BLaER1 treated with 17β-estradiol and CSF1 and Interleukin-3, amounts not matched to agents 10 nM and 100 nM (cell line): ENCODE results near the gene MUC20.
"Not testable (repeated sequence)": the region's sequence is repeated elsewhere in the genome, so short reads cannot be mapped to it uniquely, and the experiment has no call there.

Experiments used
- H3K27ac ChIP-seq, 11 experiments: shearing (Covaris generic); formaldehyde crosslinking; 2 replicates each; pipeline ENCODE4 v1.8.1; 2022
- H3K27me3 ChIP-seq, 11 experiments: shearing (Covaris generic); formaldehyde crosslinking; 2 replicates each; pipeline ENCODE4 v1.8.1; 2022
- H3K36me3 ChIP-seq, 11 experiments: shearing (Covaris generic); formaldehyde crosslinking; 2 replicates each; pipeline ENCODE4 v1.8.1; 2022
- H3K4me1 ChIP-seq, 10 experiments: shearing (Covaris generic); formaldehyde crosslinking; 2 replicates each; pipeline ENCODE4 v1.8.1; 2022
- H3K4me2 ChIP-seq, 11 experiments: shearing (Covaris generic); formaldehyde crosslinking; 2 replicates each; pipeline ENCODE4 v1.8.1; 2022
- H3K4me3 ChIP-seq, 10 experiments: shearing (Covaris generic); formaldehyde crosslinking; 2 replicates each; pipeline ENCODE4 v1.8.1; 2022
- H3K9ac ChIP-seq, 11 experiments: shearing (Covaris generic); formaldehyde crosslinking; 2 replicates each; pipeline ENCODE4 v1.8.1; 2022
- H3K9me3 ChIP-seq, 11 experiments: shearing (Covaris generic); formaldehyde crosslinking; replicated peaks in 1 of 11; 2 replicates each; pipeline ENCODE4 v1.8.1; 2022
- H4K20me1 ChIP-seq, 11 experiments: shearing (Covaris generic); formaldehyde crosslinking; 2 replicates each; pipeline ENCODE4 v1.8.1; 2022
- Cebpa-rat ChIP-seq, 11 experiments: shearing (Covaris generic); IDR thresholded peaks; 2 replicates each; pipeline ENCODE4 v1.8.1; 2022

Gene MUC20

DNA sequence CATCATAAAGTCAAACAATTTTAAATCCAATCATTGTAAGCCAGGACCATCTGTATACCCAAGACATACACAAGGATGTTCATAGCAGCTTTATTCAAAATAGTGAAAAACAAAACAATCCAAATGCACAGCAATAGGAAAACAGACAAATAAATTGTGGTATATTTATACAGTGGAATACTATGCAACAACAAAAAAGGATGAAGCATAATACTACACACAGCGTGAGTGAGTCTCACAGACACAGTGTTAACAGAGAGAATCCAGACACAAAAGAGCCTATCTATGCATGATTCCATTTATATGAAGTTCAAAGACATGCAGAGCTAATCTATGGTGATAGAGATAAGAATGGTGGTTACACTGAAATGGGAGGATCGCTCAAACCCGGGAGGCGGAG, 5.6 kb upstream of the MUC20 start:
- TF ChIP-seq Cebpa-rat (IDR thresholded peaks at IDR 0.05), result no peak
- Histone ChIP-seq H3K4me1 (no peaks in the 10 kb centered on the region), H4K20me1 (0 out of 22 replicates have a peak, but pooled peaks cover 0 to 5% (median 0%) of the 10 kb centered on the region in 11 experiments), H3K27ac (no peak overlapping the region), H3K4me2 (no peak overlapping the region), H3K36me3 (peaks cover 23 to 42% (median 37%) of the 10 kb centered on the region in 11 experiments), H3K4me3 (no peak overlapping the region), H3K27me3 (no peaks in the 10 kb centered on the region), H3K9me3 (peaks cover 13 to 35% (median 31%) of the 10 kb centered on the region in 11 experiments), H3K9ac (no peak overlapping the region)

DNA sequence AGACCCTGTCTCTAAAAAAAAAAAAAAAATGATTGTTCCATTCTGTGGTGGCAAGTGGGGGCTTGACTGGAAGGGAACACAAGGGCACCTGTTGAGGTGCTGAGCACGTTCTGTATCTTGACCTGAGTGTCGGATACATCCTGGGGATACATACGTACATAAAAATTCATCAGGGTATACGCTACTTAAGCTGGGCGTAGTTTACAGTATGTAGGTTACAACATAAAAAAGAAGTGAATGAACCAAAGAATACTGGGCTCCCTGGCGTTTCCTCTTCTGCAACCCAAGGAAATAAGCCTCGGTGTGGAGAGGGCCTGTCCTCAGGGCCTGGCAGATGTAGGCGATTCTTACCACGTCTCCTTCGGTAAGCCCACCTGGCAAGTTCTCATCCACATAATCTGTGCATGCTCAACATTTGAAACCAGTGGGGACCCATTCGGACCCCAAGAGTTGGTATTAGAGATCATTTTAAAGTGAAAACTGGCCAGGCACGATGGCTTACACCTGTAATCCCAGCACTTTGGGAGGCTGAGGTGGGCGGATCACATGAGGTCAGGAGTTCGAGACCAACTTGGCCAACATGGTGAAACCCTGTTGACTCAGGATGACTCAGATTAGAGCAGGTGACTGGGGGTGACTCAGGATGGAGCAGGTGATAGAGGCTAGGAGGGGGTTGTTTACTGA, 5.1 kb upstream of the MUC20 start:
- Histone ChIP-seq H3K4me2 (no peak overlapping the region), H3K9ac (no peak overlapping the region), H4K20me1 (0 out of 22 replicates have a peak, but pooled peaks cover 0 to 5% (median 0%) of the 10 kb centered on the region in 11 experiments), H3K4me1 (peaks cover 0 to 1% (median 0%) of the 10 kb centered on the region in 10 experiments; a peak in 3 of 20 replicates), H3K27ac (no peak overlapping the region), H3K4me3 (no peak overlapping the region), H3K36me3 (peaks cover 22 to 38% (median 32%) of the 10 kb centered on the region in 11 experiments), H3K9me3 (peaks cover 13 to 35% (median 31%) of the 10 kb centered on the region in 11 experiments), H3K27me3 (no peaks in the 10 kb centered on the region)
- TF ChIP-seq Cebpa-rat (IDR thresholded peaks at IDR 0.05), result no peak

DNA sequence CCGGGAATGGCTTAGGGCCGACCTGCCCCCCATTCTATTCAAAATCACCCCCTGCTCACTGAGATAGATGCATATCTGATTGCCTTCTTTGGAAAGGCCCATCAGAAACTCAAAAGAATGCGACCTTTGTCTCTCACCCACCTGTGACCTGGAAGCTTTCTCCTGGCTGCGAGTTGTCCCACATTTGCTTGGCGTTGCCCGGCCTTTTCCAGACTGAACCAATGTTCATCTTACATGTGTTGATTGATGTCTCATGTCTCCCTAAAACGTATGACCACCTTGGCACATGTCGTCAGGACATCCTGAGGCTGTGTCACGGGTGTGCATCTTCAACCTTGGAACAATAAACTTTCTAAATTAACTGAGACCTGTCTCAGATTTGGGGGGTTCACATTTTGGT, 3.4 kb upstream of the MUC20 start:
- Histone ChIP-seq H3K36me3 (peaks cover 16 to 22% (median 20%) of the 10 kb centered on the region in 11 experiments), H3K27me3 (no peaks in the 10 kb centered on the region), H3K27ac (no peak overlapping the region), H3K4me2 (no peak overlapping the region), H3K9me3 (peaks cover 13 to 35% (median 31%) of the 10 kb centered on the region in 11 experiments), H3K9ac (no peak overlapping the region), H4K20me1 (no peaks in the 10 kb centered on the region), H3K4me3 (no peak overlapping the region), H3K4me1 (peaks cover 0 to 5% (median 0%) of the 10 kb centered on the region in 10 experiments; a peak in 3 of 20 replicates)
- no peak for TF ChIP-seq Cebpa-rat (IDR thresholded peaks at IDR 0.05)

DNA sequence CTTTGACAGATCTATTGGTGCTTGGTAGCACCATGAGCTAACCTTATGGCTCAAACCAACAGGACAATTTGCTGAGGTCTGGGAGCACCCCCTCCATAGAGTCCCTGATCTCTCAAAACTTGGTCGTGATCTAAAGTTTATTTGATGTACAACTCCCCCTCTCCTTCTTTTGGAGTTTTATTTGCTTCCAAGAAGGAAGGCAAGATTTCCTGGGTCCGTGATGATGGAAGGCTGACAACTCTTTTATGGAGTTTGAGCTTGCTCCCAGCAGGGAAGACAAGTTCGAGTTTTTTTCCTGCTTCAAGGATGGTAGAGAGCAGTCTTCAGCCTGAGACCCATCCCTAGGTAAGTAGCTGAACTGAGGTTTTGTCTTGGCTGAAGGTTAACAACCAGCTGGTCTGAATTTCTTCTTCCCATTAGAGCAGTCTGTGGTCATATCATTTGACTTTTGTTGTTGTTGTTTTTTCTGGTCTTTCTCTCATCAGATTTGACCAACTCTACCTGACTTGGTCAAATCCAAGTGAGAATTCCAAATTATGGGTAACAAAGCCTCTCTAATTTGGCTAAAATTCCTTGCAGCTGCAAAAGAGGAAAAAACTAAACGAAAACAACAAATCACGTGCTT, 2.8 kb upstream of the MUC20 start:
- Histone ChIP-seq H3K27me3 (no peaks in the 10 kb centered on the region), H3K27ac (no peak overlapping the region), H3K9me3 (peaks cover 13 to 35% (median 31%) of the 10 kb centered on the region in 11 experiments), H3K36me3 (peaks cover 16 to 22% (median 20%) of the 10 kb centered on the region in 11 experiments), H4K20me1 (no peaks in the 10 kb centered on the region), H3K4me3 (no peak overlapping the region), H3K9ac (no peak overlapping the region), H3K4me2 (no peak overlapping the region), H3K4me1 (peaks cover 0 to 5% (median 0%) of the 10 kb centered on the region in 10 experiments; a peak in 3 of 20 replicates)
- TF ChIP-seq Cebpa-rat (IDR thresholded peaks at IDR 0.05), result no peak

DNA sequence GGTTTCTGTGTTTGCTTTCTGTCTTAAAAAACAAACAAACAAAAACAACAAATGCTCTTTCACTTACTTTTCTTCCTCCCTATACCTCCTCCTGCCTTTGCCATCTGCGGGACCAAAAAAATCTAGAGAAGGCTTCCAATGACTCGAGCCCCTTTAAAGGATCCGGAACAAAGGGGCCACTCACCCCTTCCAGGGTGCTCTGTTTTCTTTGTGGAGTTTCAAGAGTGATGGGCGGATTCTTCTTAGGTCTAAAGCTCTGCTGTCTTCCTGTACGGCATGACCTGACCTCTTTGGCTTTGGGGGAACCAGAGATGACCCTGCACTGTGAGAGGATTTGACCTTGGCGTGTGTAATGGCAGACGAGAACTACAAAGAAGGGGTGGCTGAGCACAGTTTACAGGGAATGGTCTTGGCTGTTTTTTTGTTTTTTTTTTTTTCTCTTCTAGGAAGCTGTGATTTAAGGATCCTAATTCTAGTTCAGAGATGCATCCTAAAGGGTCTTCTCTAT, 2.2 kb upstream of the MUC20 start:
- no peaks in the 10 kb centered on the region for H4K20me1 ChIP-seq
- no peak overlapping the region for H3K27ac ChIP-seq
- H3K4me2 ChIP-seq, result no peak overlapping the region

DNA sequence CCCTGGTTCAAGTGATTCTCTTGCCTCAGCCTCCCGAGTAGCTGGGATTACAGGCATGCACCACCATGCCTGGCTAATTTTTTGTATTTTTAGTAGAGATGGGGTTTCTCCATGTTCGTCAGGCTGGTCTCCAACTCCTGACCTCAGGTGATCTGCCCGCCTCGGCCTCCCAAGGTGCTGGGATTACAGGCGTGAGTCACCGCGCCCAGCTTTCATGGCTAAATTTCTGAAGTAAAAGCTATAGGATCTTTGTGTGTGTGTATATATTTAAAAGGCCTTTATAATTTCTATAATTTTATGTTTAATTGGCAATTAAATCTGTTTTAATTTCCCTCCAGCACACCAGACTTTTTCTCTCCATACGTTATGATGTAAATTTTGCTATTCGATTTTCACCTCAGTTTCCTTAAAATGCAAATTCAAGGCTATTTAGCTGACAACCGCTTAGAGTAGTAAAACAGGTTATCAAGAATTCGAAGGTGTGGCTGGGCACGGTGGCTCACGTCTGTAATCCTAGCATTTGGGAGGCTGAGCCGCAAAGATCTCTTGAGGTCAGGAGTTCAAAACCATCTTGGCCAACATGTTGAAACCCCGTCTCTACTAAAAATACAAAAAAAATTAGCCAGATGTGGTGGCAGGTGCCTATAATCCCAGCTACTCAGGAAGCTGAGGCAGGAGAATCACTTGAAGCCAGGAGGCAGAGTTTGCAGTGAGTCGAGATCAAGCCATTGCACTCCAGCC, 1.1 kb upstream of the MUC20 start:
- not testable (repeated sequence) for H4K20me1 ChIP-seq, H3K4me2 ChIP-seq, H3K27me3 ChIP-seq, H3K27ac ChIP-seq, H3K4me3 ChIP-seq, H3K4me1 ChIP-seq, H3K9ac ChIP-seq
- peaks cover 11 to 16% (median 14%) of the 10 kb centered on the region in 11 experiments for H3K36me3 ChIP-seq
- peaks cover 7 to 29% (median 26%) of the 10 kb centered on the region in 11 experiments for H3K9me3 ChIP-seq

More for the DNA sequence above, 2.2 kb upstream of the MUC20 start:
- peaks cover 0 to 5% (median 0%) of the 10 kb centered on the region in 10 experiments; a peak in 3 of 20 replicates for H3K4me1 ChIP-seq
- no peak overlapping the region for H3K9ac ChIP-seq
- H3K4me3 ChIP-seq, result no peak overlapping the region
- TF ChIP-seq Cebpa-rat (IDR thresholded peaks at IDR 0.05), result no peak
- H3K36me3 ChIP-seq, result peaks cover 16 to 22% (median 20%) of the 10 kb centered on the region in 11 experiments
- no peaks in the 10 kb centered on the region for H3K27me3 ChIP-seq
- peaks cover 13 to 35% (median 31%) of the 10 kb centered on the region in 11 experiments for H3K9me3 ChIP-seq

DNA sequence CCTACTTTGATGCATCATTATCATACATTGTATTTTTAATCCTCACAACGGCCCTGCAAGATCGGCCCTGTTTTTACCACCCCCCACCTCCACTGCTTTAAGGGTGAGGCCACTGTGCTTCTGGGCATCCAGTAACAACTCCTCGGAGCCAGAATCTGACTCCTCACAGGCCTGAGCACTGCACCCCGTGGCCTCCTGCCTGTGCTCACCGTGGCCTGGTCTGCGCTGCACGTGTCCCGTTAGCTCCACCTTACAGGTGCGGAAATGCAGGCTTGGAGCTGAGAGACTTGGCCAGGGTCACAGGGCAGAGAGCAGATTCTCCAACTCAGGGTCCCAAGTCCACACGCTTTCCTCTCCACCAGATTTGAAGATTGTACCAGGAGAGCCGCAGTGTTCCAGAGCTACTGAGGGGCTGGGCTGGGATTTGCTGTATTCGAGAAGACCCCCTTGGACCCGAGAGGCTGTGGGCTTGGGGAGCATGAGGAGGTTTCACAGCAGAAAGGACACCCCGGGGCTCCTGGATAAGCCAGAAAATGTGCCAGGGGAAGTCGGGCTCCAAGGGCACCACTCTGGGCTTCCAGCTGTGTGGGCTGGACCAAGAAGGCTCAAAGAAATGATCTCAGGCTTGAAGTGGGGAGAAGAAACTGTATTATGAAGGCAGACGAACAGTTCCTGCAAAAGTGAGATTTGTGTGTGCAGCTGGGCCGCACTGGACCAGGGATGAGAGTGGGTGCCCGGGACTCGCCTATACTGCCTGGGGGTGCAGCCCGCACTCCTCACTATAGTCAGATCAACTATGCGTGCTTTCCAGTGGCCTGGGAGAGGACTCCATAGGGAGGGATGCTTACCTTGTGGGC, 1.6 kb downstream of the MUC20 start:
- not testable (repeated sequence) for H3K4me2 ChIP-seq, H3K9me3 ChIP-seq, H3K4me3 ChIP-seq, H3K27me3 ChIP-seq, H3K27ac ChIP-seq, H3K9ac ChIP-seq, H4K20me1 ChIP-seq, H3K36me3 ChIP-seq
- H3K4me1 ChIP-seq, result peaks cover 0 to 10% (median 0%) of the 10 kb centered on the region in 10 experiments; a peak in 7 of 20 replicates

DNA sequence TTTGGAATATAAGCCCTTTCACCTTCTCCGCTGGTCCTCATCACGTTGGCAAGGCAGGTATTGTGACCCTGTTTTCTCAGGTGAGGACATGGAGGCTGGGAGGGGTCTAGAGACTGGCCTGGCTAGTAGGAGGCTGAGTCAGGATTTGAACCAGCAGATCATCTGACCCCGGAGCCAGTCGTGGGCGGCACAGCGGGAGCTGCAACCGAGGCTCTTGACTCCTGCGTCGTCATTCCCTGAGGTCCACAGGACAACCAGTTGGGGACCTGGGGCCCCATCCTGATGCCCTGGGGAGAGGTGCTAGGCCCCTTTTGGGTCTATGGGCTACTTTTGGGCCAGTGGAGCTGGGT, 2.2 kb downstream of the MUC20 start:
- H3K4me3 ChIP-seq, H3K4me2 ChIP-seq, H3K9ac ChIP-seq, H4K20me1 ChIP-seq, H3K27me3 ChIP-seq, H3K36me3 ChIP-seq, H3K27ac ChIP-seq, H3K9me3 ChIP-seq: not testable (repeated sequence)
- peaks cover 0 to 16% (median 0%) of the 10 kb centered on the region in 10 experiments; a peak in 7 of 20 replicates for H3K4me1 ChIP-seq

DNA sequence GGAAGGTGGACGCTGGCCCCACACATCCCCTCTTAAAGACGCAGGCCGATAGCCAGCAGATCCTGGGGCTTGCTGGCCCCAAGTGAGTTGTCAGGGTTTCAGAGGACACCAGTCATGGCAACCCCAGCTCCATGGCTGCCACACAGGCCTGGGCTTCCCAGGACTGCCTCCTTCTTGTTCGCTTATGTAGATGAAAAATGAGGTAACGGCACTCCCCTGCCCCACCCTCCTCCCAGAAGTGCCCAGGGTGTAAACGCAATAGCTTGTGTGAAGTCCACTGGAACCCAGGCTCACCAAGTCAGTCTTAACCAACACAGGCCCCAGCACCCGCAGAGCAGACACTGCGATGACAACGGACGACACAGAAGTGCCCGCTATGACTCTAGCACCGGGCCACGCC, 3.6 kb downstream of the MUC20 start:
- not testable (repeated sequence) for H3K27ac ChIP-seq, H3K9me3 ChIP-seq, H4K20me1 ChIP-seq, H3K4me3 ChIP-seq, H3K4me2 ChIP-seq, H3K27me3 ChIP-seq, H3K9ac ChIP-seq, H3K36me3 ChIP-seq
- H3K4me1 ChIP-seq, result peaks cover 0 to 16% (median 0%) of the 10 kb centered on the region in 10 experiments; a peak in 7 of 20 replicates

DNA sequence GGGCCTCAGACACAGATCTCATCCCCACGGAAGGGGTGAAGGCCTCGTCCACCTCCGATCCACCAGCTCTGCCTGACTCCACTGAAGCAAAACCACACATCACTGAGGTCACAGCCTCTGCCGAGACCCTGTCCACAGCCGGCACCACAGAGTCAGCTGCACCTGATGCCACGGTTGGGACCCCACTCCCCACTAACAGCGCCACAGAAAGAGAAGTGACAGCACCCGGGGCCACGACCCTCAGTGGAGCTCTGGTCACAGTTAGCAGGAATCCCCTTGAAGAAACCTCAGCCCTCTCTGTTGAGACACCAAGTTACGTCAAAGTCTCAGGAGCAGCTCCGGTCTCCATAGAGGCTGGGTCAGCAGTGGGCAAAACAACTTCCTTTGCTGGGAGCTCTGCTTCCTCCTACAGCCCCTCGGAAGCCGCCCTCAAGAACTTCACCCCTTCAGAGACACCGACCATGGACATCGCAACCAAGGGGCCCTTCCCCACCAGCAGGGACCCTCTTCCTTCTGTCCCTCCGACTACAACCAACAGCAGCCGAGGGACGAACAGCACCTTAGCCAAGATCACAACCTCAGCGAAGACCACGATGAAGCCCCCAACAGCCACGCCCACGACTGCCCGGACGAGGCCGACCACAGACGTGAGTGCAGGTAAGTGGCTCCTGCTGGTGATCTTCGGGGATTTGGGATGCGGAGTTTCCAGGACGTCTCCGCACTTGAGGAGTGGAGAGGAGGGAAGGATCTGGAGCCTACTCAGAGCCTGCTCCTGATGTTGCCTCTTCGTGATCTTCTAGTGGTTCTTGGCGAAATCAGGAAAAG, 5.3 kb downstream of the MUC20 start:
- Histone ChIP-seq H3K36me3 (peaks cover 0 to 17% (median 7%) of the 10 kb centered on the region in 11 experiments; a peak in 7 of 22 replicates), H3K4me1 (peaks cover 0 to 11% (median 0%) of the 10 kb centered on the region in 10 experiments; a peak in 5 of 20 replicates)
- not testable (repeated sequence) for H3K27me3 ChIP-seq, H3K4me3 ChIP-seq, H4K20me1 ChIP-seq, H3K9me3 ChIP-seq, H3K4me2 ChIP-seq, H3K9ac ChIP-seq, H3K27ac ChIP-seq
